NCI-H2196 (cell line): ENCODE data around the gene SIK1.
"Not testable (repeated sequence)": the region's sequence is repeated elsewhere in the genome, so short reads cannot be mapped to it uniquely, and the experiment has no call there.

Source experiments
- DNase-seq: peaks from one replicate; lab custom pipeline; 2025; ENCODE audit not compliant: unreplicated experiment; lab: John Stamatoyannopoulos, UW

Gene SIK1

GRCh38 chr21:43398000-43398399, 28.9 kb downstream of the SIK1 start:
- not testable (repeated sequence) for DNase-seq

- DNase-seq, result not testable (repeated sequence)
Observed at GRCh38 chr21:43397439-43397808, 29.5 kb downstream of the SIK1 start.

GRCh38 chr21:43396788-43397438, 30.0 kb downstream of the SIK1 start:
- DNase-seq, result not testable (repeated sequence)

GRCh38 chr21:43383351-43383750, 43.6 kb downstream of the SIK1 start:
- not testable (repeated sequence) for DNase-seq

- not testable (repeated sequence) for DNase-seq
Observed at GRCh38 chr21:43382902-43383301, 44.0 kb downstream of the SIK1 start.

GRCh38 chr21:43380852-43381533, 45.9 kb downstream of the SIK1 start:
- not testable (repeated sequence) for DNase-seq

- not testable (repeated sequence) for DNase-seq
Observed at GRCh38 chr21:43380337-43380736, 46.6 kb downstream of the SIK1 start.

GRCh38 chr21:43379626-43380122, 47.3 kb downstream of the SIK1 start:
- not testable (repeated sequence) for DNase-seq

GRCh38 chr21:43376478-43376882, 50.5 kb downstream of the SIK1 start:
- no peak for DNase-seq

- no peak for DNase-seq
Observed at GRCh38 chr21:43375837-43376477, 51.0 kb downstream of the SIK1 start.

- DNase-seq, result no peak
Observed at GRCh38 chr21:43375006-43375836, 51.7 kb downstream of the SIK1 start.

- no peak for DNase-seq
Observed at GRCh38 chr21:43374228-43374885, 52.6 kb downstream of the SIK1 start.

- no peak for DNase-seq
Observed at GRCh38 chr21:43373362-43374227, 53.3 kb downstream of the SIK1 start.

GRCh38 chr21:43372663-43373361, 54.1 kb downstream of the SIK1 start:
- peak; percentile 19 for DNase-seq

GRCh38 chr21:43371786-43372185, 55.1 kb downstream of the SIK1 start:
- no peak for DNase-seq

GRCh38 chr21:43370888-43371570, 55.9 kb downstream of the SIK1 start:
- DNase-seq, result no peak

- no peak for DNase-seq
Observed at GRCh38 chr21:43370091-43370658, 56.8 kb downstream of the SIK1 start.

- no peak for DNase-seq
Observed at GRCh38 chr21:43369596-43370090, 57.3 kb downstream of the SIK1 start.
